Left colon (tissue), 2 donors: ENCODE data around the gene MGRN1. TPM values are rescaled to one million over a fixed set of nuclear protein-coding genes. Genes with fewer than 3 reads are reported as not detected.

Experiments used
- ATAC-seq: fragments of 200-7000 bp; cut with Tn5 transposase; one replicate; pipeline ENCODE4 v1.9.1; 2020; ENCODE audit warnings: mild to moderate bottlenecking, moderate library complexity
- DNase-seq, 2 donors: peaks; one replicate each; pipeline ENCODE4 v3.0.0-alpha.2; 2020
- intact Hi-C, 2 donors: fragments of 100-400 bp; cut with DNase I in 1 of 2; cut with micrococcal nuclease in 1 of 2; formaldehyde crosslinking; loops; one replicate each; pipeline versions ENCODE4 v1.11.2 to v1.14.0; 2022; cut with DNase I, micrococcal nuclease
- total RNA-seq, 2 donors: library from RNA; stranded (reverse); fragmentation: NEBNext Ultra II Directional; extraction: Animal tissue kit (Norgen Biotek cat#: 25700); gene quantifications; one replicate each; pipeline ENCODE4 v1.2.1, GENCODE V29; 2021
- donor health status: DM: no; HTN: no; CAD: no.
- donor health status: DM: yes; HTN: yes; CAD: no.

MGRN1 gene
- total RNA-seq, 2 donors from 2014 or later, result 71.9 to 84.6 TPM

GRCh38 chr16:4700997-4701743 lies 76.5 kb downstream of the MGRN1 start:
- peak; percentile 89 for ATAC-seq

GRCh38 chr16:4701791-4702465 lies 77.3 kb downstream of the MGRN1 start:
- intact Hi-C loops, result no loop called here
- ATAC-seq (peak; percentile 66), DNase-seq (peak; percentile 51 to 68)

More at GRCh38 chr16:4700997-4701743, 76.5 kb downstream of the MGRN1 start:
- DNase-seq, result peak; percentile 80
- intact Hi-C loops, result no loop called here

- DNase-seq (peak in 1 of 2 donors; percentile 36), ATAC-seq (peak; percentile 45)
Observed at GRCh38 chr16:4702466-4702808, 77.8 kb downstream of the MGRN1 start.

GRCh38 chr16:4703906-4704305 lies 79.3 kb downstream of the MGRN1 start:
- intact Hi-C loops, result no loop called here
- DNase-seq (no peak), ATAC-seq (no peak)

More at GRCh38 chr16:4702466-4702808, 77.8 kb downstream of the MGRN1 start:
- intact Hi-C loops, result no loop called here

GRCh38 chr16:4704491-4704890 lies 79.9 kb downstream of the MGRN1 start:
- intact Hi-C loops, result no loop called here
- ATAC-seq (no peak), DNase-seq (no peak)

- no peak for ATAC-seq
- intact Hi-C loops, result no loop called here
- no peak for DNase-seq
Observed at GRCh38 chr16:4704913-4705312, 80.3 kb downstream of the MGRN1 start.

- intact Hi-C loops, result no loop called here
Observed at GRCh38 chr16:4706871-4707270, 82.2 kb downstream of the MGRN1 start.

GRCh38 chr16:4709481-4709880 lies 84.9 kb downstream of the MGRN1 start:
- DNase-seq, result no peak
- intact Hi-C loops, result no loop called here
- ATAC-seq, result no peak

More at GRCh38 chr16:4706871-4707270, 82.2 kb downstream of the MGRN1 start:
- ATAC-seq (no peak), DNase-seq (no peak)

- intact Hi-C loops, result no loop called here
- no peak for ATAC-seq
- DNase-seq, result no peak
Observed at GRCh38 chr16:4713663-4714501, 89.3 kb downstream of the MGRN1 start.

GRCh38 chr16:4714996-4715395 lies 90.4 kb downstream of the MGRN1 start:
- intact Hi-C loops, result no loop called here
- ATAC-seq (no peak), DNase-seq (no peak)

GRCh38 chr16:4718466-4718865 lies 93.8 kb downstream of the MGRN1 start:
- no peak for ATAC-seq
- intact Hi-C loops, result no loop called here
- DNase-seq, result no peak

GRCh38 chr16:4723071-4723767 lies 98.6 kb downstream of the MGRN1 start:
- intact Hi-C loops, result no loop called here
- DNase-seq, result no peak
- ATAC-seq, result no peak

- no peak for ATAC-seq
- no peak for DNase-seq
- intact Hi-C loops, result no loop called here
Observed at GRCh38 chr16:4724661-4725270, 100.1 kb downstream of the MGRN1 start.

- intact Hi-C loops, result no loop called here
- no peak for DNase-seq
- ATAC-seq, result no peak
Observed at GRCh38 chr16:4726616-4727015, 102.0 kb downstream of the MGRN1 start.

GRCh38 chr16:4728676-4729075 lies 104.0 kb downstream of the MGRN1 start:
- DNase-seq (no peak), ATAC-seq (no peak)
- intact Hi-C loops, result no loop called here

- DNase-seq (no peak), ATAC-seq (no peak)
- intact Hi-C loops, result no loop called here
Observed at GRCh38 chr16:4729876-4730275, 105.2 kb downstream of the MGRN1 start.

- no peak for DNase-seq
- ATAC-seq, result no peak
- intact Hi-C loops, result no loop called here
Observed at GRCh38 chr16:4733211-4733742, 108.7 kb downstream of the MGRN1 start.

GRCh38 chr16:4733747-4734062 lies 109.1 kb downstream of the MGRN1 start:
- DNase-seq (peak in 1 of 2 donors; percentile 36), ATAC-seq (peak; percentile 2)
- intact Hi-C loops, result no loop called here
